ENCODE measurements around the gene TBCCD1.
"Not testable (repeated sequence)": the region's sequence is repeated elsewhere in the genome, so short reads cannot be mapped to it uniquely, and the experiment has no call there.

The TBCCD1 gene

GRCh38 chr3:186520431-186520830 is 46.7 kb downstream of the TBCCD1 start:
- DNase-seq (ENCODE audit: low read depth in 3 of 3) = no peak

- peak in 1 of 3 donors; percentile 38 for DNase-seq (ENCODE audit: low read depth in 3 of 3)
Measured at GRCh38 chr3:186519021-186519658, 48.0 kb downstream of the TBCCD1 start.

- no peak for DNase-seq (ENCODE audit: low read depth in 3 of 3)
Measured at GRCh38 chr3:186517218-186517617, 49.9 kb downstream of the TBCCD1 start.

GRCh38 chr3:186516646-186517045 is 50.5 kb downstream of the TBCCD1 start:
- DNase-seq (ENCODE audit: low read depth in 3 of 3) = no peak

GRCh38 chr3:186515125-186515524 is 52.0 kb downstream of the TBCCD1 start:
- DNase-seq (ENCODE audit: low read depth in 3 of 3) = no peak

- no peak for DNase-seq (ENCODE audit: low read depth in 3 of 3)
Measured at GRCh38 chr3:186514296-186515002, 52.7 kb downstream of the TBCCD1 start.

GRCh38 chr3:186513386-186513785 is 53.8 kb downstream of the TBCCD1 start:
- DNase-seq (ENCODE audit: low read depth in 3 of 3) = no peak

- DNase-seq (ENCODE audit: low read depth in 3 of 3) = no peak
Measured at GRCh38 chr3:186512570-186513302, 54.4 kb downstream of the TBCCD1 start.

- no peak for DNase-seq (ENCODE audit: low read depth in 3 of 3)
Measured at GRCh38 chr3:186511702-186512101, 55.4 kb downstream of the TBCCD1 start.

- no peak for DNase-seq (ENCODE audit: low read depth in 3 of 3)
Measured at GRCh38 chr3:186511245-186511644, 55.9 kb downstream of the TBCCD1 start.

- DNase-seq (ENCODE audit: low read depth in 3 of 3) = no peak
Measured at GRCh38 chr3:186510374-186511079, 56.6 kb downstream of the TBCCD1 start.

GRCh38 chr3:186509423-186509822 is 57.7 kb downstream of the TBCCD1 start:
- DNase-seq (ENCODE audit: low read depth in 3 of 3) = no peak

GRCh38 chr3:186506857-186507256 is 60.3 kb downstream of the TBCCD1 start:
- DNase-seq (ENCODE audit: low read depth in 3 of 3) = peak in 2 of 3 donors; percentile 38 to 59

- DNase-seq (ENCODE audit: low read depth in 3 of 3) = no peak
Measured at GRCh38 chr3:186506191-186506739, 60.9 kb downstream of the TBCCD1 start.

- DNase-seq (ENCODE audit: low read depth in 3 of 3) = no peak
Measured at GRCh38 chr3:186502966-186503712, 64.0 kb downstream of the TBCCD1 start.

GRCh38 chr3:186502138-186502948 is 64.8 kb downstream of the TBCCD1 start:
- no peak for DNase-seq (ENCODE audit: low read depth in 3 of 3)

GRCh38 chr3:186499949-186500348 is 67.2 kb downstream of the TBCCD1 start:
- DNase-seq (ENCODE audit: low read depth in 3 of 3) = not testable (repeated sequence)

GRCh38 chr3:186498022-186498421 is 69.1 kb downstream of the TBCCD1 start:
- not testable (repeated sequence) for DNase-seq (ENCODE audit: low read depth in 3 of 3)

- no peak for DNase-seq (ENCODE audit: low read depth in 3 of 3)
Measured at GRCh38 chr3:186497608-186498007, 69.5 kb downstream of the TBCCD1 start.

- DNase-seq (ENCODE audit: low read depth in 3 of 3) = no peak
Measured at GRCh38 chr3:186496635-186497034, 70.5 kb downstream of the TBCCD1 start.
